Glomerular visceral epithelial cell (primary cell): ENCODE measurements around the gene TMEM254.
"Not testable (repeated sequence)": the region's sequence is repeated elsewhere in the genome, so short reads cannot be mapped to it uniquely, and the experiment has no call there.

ENCODE experiments used
- DNase-seq: peaks from one replicate; pipeline ENCODE4 v3.0.0-alpha.2; 2016; ENCODE audit errors: extremely low spot score

The TMEM254 gene

DNA sequence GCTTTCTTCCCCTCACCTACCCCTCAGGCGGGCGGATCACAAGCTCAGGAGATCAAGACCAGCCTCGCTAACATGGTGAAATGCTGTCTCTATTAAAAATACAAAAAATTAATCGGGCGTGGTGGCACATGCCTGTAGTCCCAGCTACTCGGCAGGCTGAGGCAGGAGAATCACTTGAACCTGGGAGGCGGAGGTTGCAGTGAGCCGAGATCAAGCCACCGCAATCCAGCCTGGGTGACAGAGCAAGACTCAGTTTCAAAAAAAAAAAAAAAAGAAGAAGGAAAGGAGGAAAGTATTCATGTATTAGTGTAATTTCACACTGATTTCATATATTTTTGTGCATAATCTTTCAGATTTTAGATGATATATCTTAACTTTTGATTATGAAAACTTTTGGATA is 55.2 kb downstream of the TMEM254 start:
- not testable (repeated sequence) for DNase-seq

DNA sequence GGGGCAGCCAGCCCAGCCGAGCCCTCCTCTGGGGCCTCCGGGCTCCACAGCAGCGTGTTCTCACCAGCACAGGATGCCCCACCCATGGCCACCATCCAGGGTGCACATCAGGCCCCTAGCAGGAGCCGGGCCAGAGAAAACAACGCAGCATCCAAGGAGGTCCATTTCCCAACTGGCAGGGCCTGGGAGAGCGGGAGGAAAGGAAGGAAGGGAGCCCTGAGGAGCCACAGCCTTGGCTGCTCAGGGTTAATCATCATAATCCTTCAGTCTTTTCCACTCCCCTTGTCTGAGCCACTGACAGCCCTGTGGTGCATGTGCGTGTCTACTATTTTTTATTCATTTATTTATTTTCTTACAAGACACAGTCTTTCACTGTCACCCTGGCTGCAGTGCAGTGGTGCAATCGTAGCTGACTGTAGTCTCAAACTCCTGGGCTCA is 57.7 kb downstream of the TMEM254 start:
- DNase-seq: no peak

DNA sequence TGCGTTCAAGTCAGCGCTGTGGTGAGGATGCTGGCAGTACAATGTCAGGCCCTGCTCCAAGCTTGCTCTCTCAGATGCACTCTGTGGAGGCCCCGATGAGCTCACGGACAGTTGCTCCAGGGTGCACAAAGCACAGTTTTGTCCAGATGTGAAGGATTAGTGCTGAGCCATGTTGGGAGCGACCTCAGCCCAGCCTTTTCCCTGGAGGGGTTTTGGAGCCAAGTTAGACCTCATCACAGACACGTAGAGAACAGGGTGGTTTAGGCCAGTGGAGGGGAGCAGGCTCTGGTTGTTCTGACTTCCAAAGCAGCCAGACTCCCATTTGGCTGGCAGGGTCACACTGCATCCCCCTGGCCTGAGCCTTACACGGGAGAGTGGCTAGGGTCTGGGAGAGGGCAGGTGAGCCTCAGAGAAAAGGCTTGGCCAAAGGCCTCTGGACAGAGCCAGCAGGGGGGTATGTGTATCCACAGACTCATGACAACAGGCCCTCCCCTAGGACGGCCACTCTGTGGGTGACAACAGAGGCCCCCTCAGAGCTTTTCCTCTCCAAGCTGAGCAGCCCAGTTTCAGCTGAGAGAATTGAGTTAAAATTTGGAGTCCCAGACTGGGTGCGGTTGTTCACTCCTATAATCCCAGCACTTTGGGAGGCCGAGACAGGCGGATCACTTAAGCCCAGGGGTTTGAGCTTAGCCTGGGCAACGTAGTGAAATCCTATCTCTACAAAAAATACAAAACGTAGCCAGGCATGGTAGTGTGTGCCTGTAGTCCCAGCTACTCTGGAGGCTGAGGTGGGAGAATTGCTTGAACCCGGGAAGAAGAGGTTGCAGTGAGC is 58.8 kb downstream of the TMEM254 start:
- DNase-seq: no peak

DNA sequence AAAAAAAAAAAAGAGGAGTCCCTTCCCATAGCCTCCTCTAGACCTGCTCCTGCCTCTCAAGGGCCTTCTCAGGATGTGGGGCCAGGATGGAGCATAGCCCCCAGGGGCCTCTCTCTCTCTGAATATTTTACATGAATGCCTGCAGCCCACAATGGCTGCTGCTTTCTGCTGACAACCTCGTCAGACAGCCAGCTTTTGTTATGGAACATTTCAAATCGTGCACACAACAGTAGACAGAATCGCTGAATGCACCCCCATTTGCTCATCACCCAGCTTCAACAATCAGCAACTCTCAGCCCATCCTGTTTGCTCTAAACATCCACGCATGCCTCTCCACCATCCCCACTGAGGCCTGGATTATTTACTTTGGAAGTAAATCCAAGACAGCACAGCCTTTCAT is 59.5 kb downstream of the TMEM254 start:
- no peak for DNase-seq

DNA sequence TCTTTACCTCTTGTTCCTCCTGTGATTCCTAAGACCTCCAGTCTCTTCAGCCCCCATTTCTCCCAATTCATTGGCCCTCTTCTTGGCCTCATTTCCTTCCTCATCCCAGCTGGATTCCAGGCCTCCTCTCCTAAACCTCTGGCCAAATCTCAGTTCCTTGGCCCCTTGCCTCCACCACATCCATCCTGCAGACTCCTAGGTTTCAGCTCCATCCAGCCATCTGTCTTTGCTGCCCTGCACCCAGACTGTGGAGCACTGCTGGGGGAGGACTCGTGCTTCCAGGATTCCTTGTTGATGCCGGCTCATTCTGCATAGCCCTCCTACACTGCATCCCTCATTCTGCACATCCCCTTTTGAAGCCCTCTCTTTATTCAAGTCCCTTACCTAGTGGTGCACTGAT is 60.8 kb downstream of the TMEM254 start:
- no peak for DNase-seq

DNA sequence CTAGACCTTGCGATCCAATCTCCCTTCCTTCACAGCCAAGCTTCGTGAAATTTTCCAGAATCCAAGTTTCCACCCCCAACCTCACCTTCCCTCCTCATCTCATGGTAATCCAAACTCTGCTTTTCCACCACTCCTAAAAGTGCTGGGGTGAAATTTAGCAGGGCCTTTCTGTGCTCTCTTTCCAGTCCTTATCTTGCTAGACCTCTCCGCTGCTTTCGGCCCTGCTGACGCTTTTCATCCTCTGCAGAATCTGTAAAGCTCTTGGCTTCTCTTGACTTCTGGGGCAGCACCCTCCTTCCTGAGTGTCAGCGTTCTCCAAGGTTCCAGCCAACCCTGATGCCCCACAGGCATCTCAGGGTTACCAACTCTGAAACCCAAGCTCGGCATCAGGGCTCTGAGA is 61.8 kb downstream of the TMEM254 start:
- DNase-seq: no peak

DNA sequence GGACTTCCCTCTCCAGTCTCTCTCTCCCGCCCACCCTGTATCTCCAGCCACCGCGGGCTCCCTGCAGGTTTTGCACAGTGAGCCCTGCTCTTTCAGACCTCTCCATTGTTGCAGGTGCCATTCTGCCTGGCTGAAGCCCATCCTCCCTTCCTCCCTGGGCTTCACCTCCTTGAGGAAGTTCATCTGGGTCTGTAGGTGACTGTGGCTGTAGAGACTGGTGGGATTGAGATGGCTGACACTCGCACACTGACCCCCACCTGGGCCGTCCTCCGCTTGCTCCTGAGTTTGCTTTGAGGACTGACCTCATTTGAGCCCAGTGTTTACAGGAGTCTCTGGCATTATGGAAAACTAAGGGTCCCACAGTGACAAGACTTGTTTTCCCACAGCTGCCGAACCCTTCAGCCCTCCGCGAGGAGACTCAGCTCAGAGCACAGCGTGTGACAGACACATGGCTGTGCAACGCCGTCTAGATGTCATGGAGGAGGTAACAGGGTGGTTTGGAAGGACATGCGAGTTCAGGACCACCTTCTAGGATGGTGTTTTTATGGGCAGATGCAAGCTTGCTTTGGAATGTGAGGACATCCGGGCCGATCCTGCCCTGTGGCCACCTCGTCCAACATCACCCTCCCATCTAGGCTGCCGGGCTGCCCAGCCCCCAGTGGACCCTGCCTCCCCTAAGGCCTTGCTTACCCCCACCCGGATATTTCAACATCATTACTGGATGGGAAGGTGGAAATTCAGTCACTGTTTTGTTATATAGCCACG is 63.4 kb downstream of the TMEM254 start:
- no peak for DNase-seq
